IMR-90 (cell line): ENCODE measurements around the gene CDX1. TPM values are rescaled to one million over a fixed set of nuclear protein-coding genes. Genes with fewer than 3 reads are reported as not detected.

Source experiments
- ATAC-seq: fragments of 200-7000 bp; cut with Tn5 transposase; 2 replicates; pipeline ENCODE4 v1.9.1; 2020; ENCODE audit warnings: low read depth, mild to moderate bottlenecking, moderate library complexity
- BruUV-seq: library from RNA; stranded (reverse); fragments of 400-500 nt; replicated peaks from 2 replicates; lab custom pipeline; 2021; lab: Mats Ljungman, UMichigan
- CTCF ChIA-PET: fragments of 300-600 bp; formaldehyde crosslinking; extraction: SDS; loops from one replicate; lab custom pipeline; 2021; ENCODE audit warnings: antibody characterized with exemption; lab: Yijun Ruan, JAX
- POLR2A ChIA-PET: fragments of 300-600 bp; sonication (Branson Sonifier 250); formaldehyde crosslinking; loops from one replicate; lab custom pipeline; 2022; ENCODE audit warnings: antibody characterized with exemption; ENCODE audit not compliant: unreplicated experiment; lab: Charles Lee
- DNase-seq: peaks from one replicate; pipeline ENCODE4 v3.0.0; 2013
- H2AFZ ChIP-seq: replicated peaks from 2 replicates; pipeline ENCODE3; 2013; ENCODE audit warnings: low read length, mild to moderate bottlenecking; ENCODE audit not compliant: poor library complexity
- H2AK5ac ChIP-seq: 2 replicates; pipeline ENCODE4 v1.6.1; 2013; ENCODE audit warnings: low read depth, low read length, inconsistent platforms
- H2AK9ac ChIP-seq: replicated peaks from 2 replicates; pipeline ENCODE3; 2013; ENCODE audit warnings: mild to moderate bottlenecking, low read depth, low read length, moderate library complexity; ENCODE audit not compliant: poor library complexity
- H2BK120ac ChIP-seq: 2 replicates; pipeline ENCODE4 v1.6.1; 2013; ENCODE audit warnings: low read depth, low read length, inconsistent platforms
- H2BK15ac ChIP-seq: 3 replicates; pipeline ENCODE4 v1.6.1; 2013; ENCODE audit warnings: low read depth, low read length, inconsistent platforms
- H2BK20ac ChIP-seq: 2 replicates; pipeline ENCODE4 v1.6.1; 2013; ENCODE audit warnings: low read depth, mild to moderate bottlenecking, inconsistent platforms, low read length, moderate library complexity
- H2BK5ac ChIP-seq: 2 replicates; pipeline ENCODE4 v1.6.1; 2013; ENCODE audit warnings: mild to moderate bottlenecking, low read depth, low read length, inconsistent platforms; ENCODE audit not compliant: poor library complexity, severe bottlenecking
- H3K14ac ChIP-seq: replicated peaks from 2 replicates; pipeline ENCODE4 v1.6.1; 2013; ENCODE audit warnings: low read depth, low read length, inconsistent platforms
- H3K18ac ChIP-seq: 2 replicates; pipeline ENCODE4 v1.6.1; 2013; ENCODE audit warnings: low read depth, low read length, control low read depth
- H3K23ac ChIP-seq: 2 replicates; pipeline ENCODE4 v1.6.1; 2013; ENCODE audit warnings: low read depth, low read length, inconsistent platforms
- H3K27ac ChIP-seq: 2 replicates; pipeline ENCODE4 v1.5.1; 2013; ENCODE audit warnings: mild to moderate bottlenecking, control low read depth, low read length; ENCODE audit not compliant: insufficient read depth
- H3K27me3 ChIP-seq: 2 replicates; pipeline ENCODE4 v1.6.1; 2013; ENCODE audit warnings: low read length; ENCODE audit not compliant: control insufficient read depth, insufficient read depth
- H3K36me3 ChIP-seq: 2 replicates; pipeline ENCODE4 v1.6.1; 2013; ENCODE audit warnings: low read length, mixed read lengths; ENCODE audit not compliant: control insufficient read depth, insufficient read depth
- H3K4ac ChIP-seq: 2 replicates; pipeline ENCODE4 v1.6.1; 2013; ENCODE audit warnings: low read depth, low read length, inconsistent platforms
- H3K4me1 ChIP-seq: 2 replicates; pipeline ENCODE4 v1.6.1; 2013; ENCODE audit warnings: low read length, mixed read lengths; ENCODE audit not compliant: control insufficient read depth, insufficient read depth
- H3K4me2 ChIP-seq: 2 replicates; pipeline ENCODE4 v1.6.1; 2013; ENCODE audit warnings: low read depth, mild to moderate bottlenecking, control low read depth, low read length, moderate library complexity
- H3K4me3 ChIP-seq: 2 replicates; pipeline ENCODE4 v1.5.1; 2013; ENCODE audit warnings: low read depth, mild to moderate bottlenecking, control low read depth, low read length, moderate library complexity; ENCODE audit not compliant: insufficient read depth
- H3K56ac ChIP-seq: 2 replicates; pipeline ENCODE4 v1.6.1; 2013; ENCODE audit warnings: low read length, inconsistent platforms; ENCODE audit not compliant: insufficient read depth; ENCODE audit errors: extremely low read depth
- H3K79me1 ChIP-seq, 2 experiments: 2 replicates each; pipeline ENCODE4 v1.6.1; 2013; ENCODE audit warnings: low read length in 2 of 2, inconsistent platforms in 1 of 2, low read depth in 1 of 2
- H3K9ac ChIP-seq: 2 replicates; pipeline ENCODE4 v1.6.1; 2013; ENCODE audit warnings: low read depth, low read length, control low read depth
- H3K9me1 ChIP-seq: 2 replicates; pipeline ENCODE4 v1.6.1; 2013; ENCODE audit warnings: low read length, inconsistent platforms; ENCODE audit not compliant: insufficient read depth
- H3K9me3 ChIP-seq: 2 replicates; pipeline ENCODE4 v1.6.1; 2013; ENCODE audit warnings: low read length; ENCODE audit not compliant: control insufficient read depth, insufficient read depth
- H4K20me1 ChIP-seq: 2 replicates; pipeline ENCODE4 v1.6.1; 2013; ENCODE audit warnings: low read length, inconsistent platforms; ENCODE audit not compliant: insufficient read depth
- H4K5ac ChIP-seq: 2 replicates; pipeline ENCODE4 v1.6.1; 2013; ENCODE audit warnings: mild to moderate bottlenecking, low read depth, low read length, control low read depth
- H4K8ac ChIP-seq, 2 experiments: 2 replicates each; pipeline ENCODE4 v1.6.1; 2013; ENCODE audit warnings: low read depth in 2 of 2, low read length in 2 of 2, control low read depth in 1 of 2, inconsistent platforms in 1 of 2
- H4K91ac ChIP-seq: 2 replicates; pipeline ENCODE4 v1.6.1; 2013; ENCODE audit warnings: low read depth, low read length, inconsistent platforms; ENCODE audit not compliant: insufficient read depth
- BHLHE40 ChIP-seq: fragments of 150-350 bp; IDR thresholded peaks from 2 replicates; pipeline ENCODE4 v1.6.1; 2016; ENCODE audit warnings: mild to moderate bottlenecking, low read depth, low read length
- CEBPB ChIP-seq: IDR thresholded peaks from 2 replicates; pipeline ENCODE4 v1.6.1; 2012; ENCODE audit warnings: low read depth, low read length, improper control_type of control experiment
- CHD1 ChIP-seq: IDR thresholded peaks from 2 replicates; pipeline ENCODE4 v1.6.1; 2012; ENCODE audit warnings: low read depth, low read length, improper control_type of control experiment
- CTCF ChIP-seq: conservative IDR thresholded peaks from 2 replicates; pipeline ENCODE4 v1.5.1; 2012; ENCODE audit warnings: mild to moderate bottlenecking, low read depth, low read length, improper control_type of control experiment
- ELK1 ChIP-seq: fragments of 150-350 bp; IDR thresholded peaks from 2 replicates; pipeline ENCODE4 v1.6.1; 2016; ENCODE audit warnings: low read depth, mild to moderate bottlenecking, low read length, moderate library complexity, borderline replicate concordance
- FOS ChIP-seq: fragments of 150-350 bp; IDR thresholded peaks from 2 replicates; pipeline ENCODE4 v1.6.1; 2016; ENCODE audit warnings: low read depth, low read length
- MAFK ChIP-seq: IDR thresholded peaks from 2 replicates; pipeline ENCODE4 v1.6.1; 2012; ENCODE audit warnings: low read depth, low read length, improper control_type of control experiment
- MAZ ChIP-seq: IDR thresholded peaks from 2 replicates; pipeline ENCODE4 v1.6.1; 2012; ENCODE audit warnings: low read depth, mild to moderate bottlenecking, low read length, improper control_type of control experiment, moderate library complexity, borderline replicate concordance
- MXI1 ChIP-seq: IDR thresholded peaks from 2 replicates; pipeline ENCODE4 v1.6.1; 2012; ENCODE audit warnings: low read depth, mild to moderate bottlenecking, low read length, moderate library complexity, borderline replicate concordance
- NFE2L2 ChIP-seq: fragments of 150-350 bp; IDR thresholded peaks from 2 replicates; pipeline ENCODE4 v1.6.1; 2016; ENCODE audit warnings: low read depth, mild to moderate bottlenecking, low read length
- POLR2A ChIP-seq: IDR thresholded peaks from 2 replicates; pipeline ENCODE4 v1.6.1; 2012; ENCODE audit warnings: mild to moderate bottlenecking, low read depth, low read length
- RAD21 ChIP-seq: IDR thresholded peaks from 2 replicates; pipeline ENCODE4 v1.6.1; 2012; ENCODE audit warnings: low read length, improper control_type of control experiment
- RCOR1 ChIP-seq: IDR thresholded peaks from 2 replicates; pipeline ENCODE4 v1.6.1; 2012; ENCODE audit warnings: mild to moderate bottlenecking, low read length, improper control_type of control experiment; ENCODE audit not compliant: insufficient replicate concordance
- RFX5 ChIP-seq: IDR thresholded peaks from 2 replicates; pipeline ENCODE4 v1.8.0; 2012; ENCODE audit warnings: low read depth, mild to moderate bottlenecking, low read length, moderate library complexity
- SMC3 ChIP-seq: fragments of 150-350 bp; IDR thresholded peaks from 2 replicates; pipeline ENCODE4 v1.6.1; 2016; ENCODE audit warnings: low read depth, mild to moderate bottlenecking, antibody characterized with exemption, low read length, moderate library complexity
- USF2 ChIP-seq: fragments of 150-350 bp; IDR thresholded peaks from 2 replicates; pipeline ENCODE4 v1.6.1; 2017; ENCODE audit warnings: mild to moderate bottlenecking, antibody characterized with exemption, low read length, low read depth
- WGBS, 2 experiments: methylation state at CpG; one replicate each; pipeline versions ENCODE4 v1.1.5 to v1.1.7; 2013; ENCODE audit warnings: missing lambda C conversion rate in 2 of 2; ENCODE audit not compliant: insufficient read length in 1 of 2; ENCODE audit errors: extremely low coverage in 2 of 2; 5-methylcytosine and 5-hydroxymethylcytosine counted together
- dilution Hi-C: fragments of 300-500 bp; cut with HindIII; formaldehyde crosslinking; loops from one replicate; pipeline ENCODE4 v1.14.3; 2018; ENCODE audit warnings: low sequenced_read_pairs; ENCODE audit not compliant: unreplicated experiment
- in situ Hi-C: fragments of 300-500 bp; cut with MboI; formaldehyde crosslinking; loops from 3 replicates; pipeline ENCODE4 v1.14.3; 2019; ENCODE audit warnings: low sequenced_read_pairs, inconsistent platforms, mixed read lengths
- intact Hi-C: fragments of 100-400 bp; cut with micrococcal nuclease; formaldehyde crosslinking; loops from 2 replicates; pipeline ENCODE4 v1.10.0; 2022
- polyA plus RNA-seq, 3 experiments: library from polyadenylated mRNA; depleted of rRNA; stranded (reverse); fragments of >200 nt; gene quantifications; 2 replicates each; pipeline ENCODE4 v1.2.3, GENCODE V29; 2012; ENCODE audit warnings: low replicate concordance in 1 of 3
- total RNA-seq: library from RNA; depleted of rRNA; stranded (reverse); fragments of >200 nt; gene quantifications from 2 replicates; pipeline ENCODE4 v1.2.3, GENCODE V29; 2012

Gene CDX1
- total and polyA plus RNA-seq, 2 of the 4 experiments (the other 2 are of a cell fraction): 0.18 to 0.24 TPM

- CTCF ChIA-PET: interaction anchor here (1.4 kb wide), 1 partner anchor 22 kb away, joined by 3 read pairs; no protein-coding TSS in a partner anchor
Measured at GRCh38 chr5:150146235-150146634, 20.3 kb upstream of the CDX1 start.

More at GRCh38 chr5:150146235-150146634, 20.3 kb upstream of the CDX1 start:
- Histone ChIP-seq H3K4ac (peak overlapping the region; percentile 100), H3K14ac (no peak overlapping the region; the same call in 1 of the 2 replicates), H3K9me1 (peaks cover 34% of the 10 kb centered on the region), H3K27me3 (no peaks in the 10 kb centered on the region), H3K36me3 (peaks cover 44% of the 10 kb centered on the region), H4K91ac (no peak overlapping the region), H3K4me3 (no peak overlapping the region), H3K9ac (no peak overlapping the region), H3K9me3 (no peaks in the 10 kb centered on the region), H3K56ac (no peak overlapping the region), H3K27ac (peak overlapping the region; percentile 10; the same call in 1 of the 2 replicates), H4K5ac (no peak overlapping the region), H3K4me1 (peaks cover 56% of the 10 kb centered on the region), H3K18ac (no peak overlapping the region), H2AK9ac (no peak overlapping the region), H3K23ac (peak overlapping the region; percentile 88; the same call in 1 of the 2 replicates), H2BK5ac (peak overlapping the region; percentile 98), H2BK15ac (no peak overlapping the region), H2AK5ac (peak overlapping the region; percentile 14; the same call in 1 of the 2 replicates), H4K20me1 (peaks cover 28% of the 10 kb centered on the region; the same call in 1 of the 2 replicates), H4K8ac (no peak overlapping the region), H2BK20ac (no peak overlapping the region), H2AFZ (no peak overlapping the region), H2BK120ac (no peak overlapping the region), H3K4me2 (no peak overlapping the region), H3K79me1 (peaks cover 11 to 80% of the 10 kb centered on the region in 2 experiments)
- TF ChIP-seq SMC3 (no peak), MXI1 (no peak), NFE2L2 (no peak), USF2 (no peak), CEBPB (no peak), CTCF (no peak), MAFK (no peak), ELK1 (no peak), RCOR1 (no peak), RAD21 (no peak), POLR2A (no peak), CHD1 (no peak), BHLHE40 (no peak), RFX5 (no peak), MAZ (no peak), FOS (no peak)
- no peak for ATAC-seq
- in situ Hi-C loops (no loop called here), dilution Hi-C loops (no loop called here), intact Hi-C loops (no loop called here)
- no TSS peak for BruUV-seq
- no CpG with 5 or more reads among the region's 5 CpGs for WGBS, 2 experiments
- no peak for DNase-seq
- POLR2A ChIA-PET: no interaction called here
